HS-27A (cell line): ENCODE measurements around the gene ZIC4.

Experiments used
- DNase-seq: peaks from one replicate; pipeline ENCODE4 v3.0.0-alpha.2; 2012; ENCODE audit warnings: low read depth, missing footprints

Gene ZIC4

GRCh38 chr3:147417551-147418295 is 11.4 kb upstream of the ZIC4 start:
- DNase-seq, result no peak

GRCh38 chr3:147416931-147417330 is 10.6 kb upstream of the ZIC4 start:
- no peak for DNase-seq

- no peak for DNase-seq
Measured at GRCh38 chr3:147415874-147416273, 9.5 kb upstream of the ZIC4 start.

GRCh38 chr3:147415286-147415685 is 8.9 kb upstream of the ZIC4 start:
- DNase-seq, result no peak

GRCh38 chr3:147414390-147415138 is 8.2 kb upstream of the ZIC4 start:
- no peak for DNase-seq

GRCh38 chr3:147413686-147414389 is 7.5 kb upstream of the ZIC4 start:
- no peak for DNase-seq

- DNase-seq, result no peak
Measured at GRCh38 chr3:147412917-147413685, 6.8 kb upstream of the ZIC4 start.

GRCh38 chr3:147412261-147412916 is 6.0 kb upstream of the ZIC4 start:
- DNase-seq, result no peak

- no peak for DNase-seq
Measured at GRCh38 chr3:147411815-147412241, 5.5 kb upstream of the ZIC4 start.

- no peak for DNase-seq
Measured at GRCh38 chr3:147411238-147411814, 5.0 kb upstream of the ZIC4 start.

- DNase-seq, result no peak
Measured at GRCh38 chr3:147410526-147411237, 4.3 kb upstream of the ZIC4 start.

GRCh38 chr3:147410116-147410525 is 3.8 kb upstream of the ZIC4 start:
- no peak for DNase-seq

GRCh38 chr3:147409143-147410115 is 3.1 kb upstream of the ZIC4 start, which contains the start of gene ZIC1:
ZIC1 (plus strand) TSS chr3:147409365; CDS start chr3:147410113, 748 bp downstream.
- no peak for DNase-seq

- DNase-seq, result no peak
Measured at GRCh38 chr3:147408188-147409100, 2.1 kb upstream of the ZIC4 start.

GRCh38 chr3:147407498-147408187 is 1.3 kb upstream of the ZIC4 start:
- DNase-seq, result no peak

- no peak for DNase-seq
Measured at GRCh38 chr3:147407114-147407497, 763 bp upstream of the ZIC4 start.

- DNase-seq, result no peak
Measured at GRCh38 chr3:147405231-147406027, 914 bp downstream of the ZIC4 start.
